Trophoblast cell (in vitro differentiated cells and primary cell): ENCODE results near the gene P2RX6.

Experiments used
- DNase-seq, 2 donors: peaks; one replicate each; pipeline ENCODE4 v3.0.0-alpha.2; 2016
- H2AFZ ChIP-seq: 2 replicates; pipeline ENCODE4 v1.6.1; 2013; ENCODE audit warnings: low read length, moderate library complexity, mild to moderate bottlenecking; ENCODE audit not compliant: insufficient read depth, poor library complexity
- H2AK5ac ChIP-seq: 2 replicates; pipeline ENCODE4 v1.6.1; 2013; ENCODE audit warnings: mild to moderate bottlenecking, low read length
- H2BK120ac ChIP-seq: 2 replicates; pipeline ENCODE4 v1.6.1; 2013; ENCODE audit warnings: low read length, mild to moderate bottlenecking, moderate library complexity; ENCODE audit not compliant: insufficient read depth, poor library complexity
- H2BK12ac ChIP-seq: 2 replicates; pipeline ENCODE4 v1.6.1; 2013; ENCODE audit warnings: mild to moderate bottlenecking, low read length, moderate library complexity
- H2BK5ac ChIP-seq: 2 replicates; pipeline ENCODE4 v1.6.1; 2013; ENCODE audit warnings: low read length, low read depth, moderate library complexity, mild to moderate bottlenecking; ENCODE audit not compliant: poor library complexity
- H3K14ac ChIP-seq: 2 replicates; pipeline ENCODE4 v1.6.1; 2013; ENCODE audit warnings: mild to moderate bottlenecking, low read length
- H3K18ac ChIP-seq: 2 replicates; pipeline ENCODE4 v1.6.1; 2013; ENCODE audit warnings: mild to moderate bottlenecking, low read length
- H3K23ac ChIP-seq: 2 replicates; pipeline ENCODE4 v1.6.1; 2013; ENCODE audit warnings: low read length
- H3K27ac ChIP-seq: 2 replicates; pipeline ENCODE4 v1.5.1; 2013; ENCODE audit warnings: low read depth, mild to moderate bottlenecking, inconsistent platforms, low read length, moderate library complexity
- H3K27me3 ChIP-seq: 2 replicates; pipeline ENCODE4 v1.6.1; 2013; ENCODE audit warnings: inconsistent platforms, mild to moderate bottlenecking, low read length, moderate library complexity; ENCODE audit not compliant: insufficient read depth
- H3K36me3 ChIP-seq, 2 experiments: 1 replicate in 1 of 2; 2 replicates in 1 of 2; pipeline ENCODE4 v1.6.1; 2013; ENCODE audit warnings: low read length in 2 of 2, mild to moderate bottlenecking in 2 of 2, moderate library complexity in 1 of 2; ENCODE audit not compliant: insufficient read depth in 2 of 2, control insufficient read depth in 1 of 2
- H3K4ac ChIP-seq: 2 replicates; pipeline ENCODE4 v1.6.1; 2013; ENCODE audit warnings: low read depth, mild to moderate bottlenecking, low read length, moderate library complexity
- H3K4me1 ChIP-seq, 2 experiments: 1 replicate in 1 of 2; 2 replicates in 1 of 2; pipeline ENCODE4 v1.6.1; 2013; ENCODE audit warnings: low read length in 2 of 2, mild to moderate bottlenecking in 2 of 2, moderate library complexity in 1 of 2; ENCODE audit not compliant: insufficient read depth in 2 of 2, control insufficient read depth in 1 of 2
- H3K4me2 ChIP-seq: 2 replicates; pipeline ENCODE4 v1.6.1; 2013; ENCODE audit warnings: inconsistent platforms, mild to moderate bottlenecking, low read length, moderate library complexity
- H3K4me3 ChIP-seq: 2 replicates; pipeline ENCODE4 v1.5.1; 2013; ENCODE audit warnings: mild to moderate bottlenecking, low read depth, low read length, inconsistent platforms
- H3K79me1 ChIP-seq: one replicate; pipeline ENCODE4 v1.6.1; 2013; ENCODE audit warnings: low read length
- H3K79me2 ChIP-seq: 2 replicates; pipeline ENCODE4 v1.6.1; 2013; ENCODE audit warnings: low read length, mild to moderate bottlenecking; ENCODE audit not compliant: control insufficient read depth, insufficient read depth, poor library complexity
- H3K9ac ChIP-seq: 2 replicates; pipeline ENCODE4 v1.6.1; 2013; ENCODE audit warnings: mild to moderate bottlenecking, low read length
- H3K9me3 ChIP-seq: 2 replicates; pipeline ENCODE4 v1.6.1; 2013; ENCODE audit warnings: low read depth, mild to moderate bottlenecking, control low read depth, inconsistent platforms, low read length; ENCODE audit not compliant: insufficient read depth
- H4K12ac ChIP-seq: 2 replicates; pipeline ENCODE4 v1.6.1; 2013; ENCODE audit warnings: low read depth, mild to moderate bottlenecking, low read length, moderate library complexity
- H4K8ac ChIP-seq: 2 replicates; pipeline ENCODE4 v1.6.1; 2013; ENCODE audit warnings: low read depth, mild to moderate bottlenecking, low read length, moderate library complexity
- H4K91ac ChIP-seq: one replicate; pipeline ENCODE4 v1.6.1; 2013; ENCODE audit warnings: low read depth, mild to moderate bottlenecking, low read length, moderate library complexity
- WGBS: extraction: QIAGEN DNeasy Blood & Tissue Kit; methylation state at CpG from one replicate; pipeline ENCODE4 v1.1.7; 2013; ENCODE audit warnings: missing lambda C conversion rate; ENCODE audit not compliant: insufficient read length, insufficient coverage; ENCODE audit errors: extremely low coverage; 5-methylcytosine and 5-hydroxymethylcytosine counted together

P2RX6 gene

DNA sequence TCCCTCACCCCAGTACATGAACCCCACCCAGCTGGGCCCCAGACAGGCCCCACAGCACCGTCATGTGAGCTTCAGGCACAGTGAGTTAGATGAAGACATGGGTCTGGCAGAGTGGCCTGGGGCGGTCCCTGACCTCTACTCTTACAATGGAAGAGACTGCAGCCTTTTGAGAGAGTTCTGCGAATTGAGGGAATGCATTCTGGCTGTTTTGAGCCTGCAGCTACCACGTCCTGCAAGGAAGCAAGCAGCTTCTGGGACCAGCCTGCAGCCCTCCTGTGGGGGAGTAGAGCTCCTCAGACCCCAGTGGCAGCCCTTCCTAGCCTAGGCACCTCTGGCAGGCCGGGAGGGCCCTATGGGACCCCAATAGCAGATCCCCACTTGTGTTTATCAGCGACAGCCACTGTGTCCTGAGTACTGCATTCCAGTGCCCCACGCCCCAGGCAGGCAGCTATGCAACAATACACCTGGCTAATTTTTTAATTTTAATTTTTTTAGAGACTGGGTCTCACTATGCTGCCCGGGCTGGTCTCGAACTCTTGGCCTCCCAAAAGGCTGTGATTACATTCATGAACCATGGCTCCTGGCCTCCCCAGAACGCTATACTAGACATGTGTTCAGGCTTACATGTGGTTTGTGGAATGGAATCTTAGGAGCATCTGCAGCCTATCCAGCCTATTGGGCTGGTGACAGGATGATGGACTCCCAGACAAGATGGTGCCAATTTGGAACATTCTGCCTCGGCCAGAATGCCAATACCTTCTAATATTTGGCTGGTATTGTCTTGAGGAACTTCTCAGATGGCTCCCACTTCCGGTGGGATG, 18.1 kb downstream of the P2RX6 start:
- H3K27ac ChIP-seq, result peak overlapping the region; percentile 84
- peak overlapping the region; percentile 85 for H2BK120ac ChIP-seq
- peak overlapping the region; percentile 52 for H3K4me3 ChIP-seq
- no peak overlapping the region for H3K23ac ChIP-seq
- H3K79me1 ChIP-seq, result peaks cover 21% of the 10 kb centered on the region
- peak overlapping the region; percentile 78 for H2BK12ac ChIP-seq
- no CpG with 5 or more reads among the region's 12 CpGs for WGBS
- no peak overlapping the region for H4K12ac ChIP-seq
- peak; percentile 74 to 77 for DNase-seq
- no peaks in the 10 kb centered on the region for H3K36me3 ChIP-seq
- H3K4me2 ChIP-seq, result peak overlapping the region; percentile 83
- no peaks in the 10 kb centered on the region for H3K9me3 ChIP-seq
- H2AFZ ChIP-seq, result peak overlapping the region; percentile 32
- peak overlapping the region; percentile 80 for H4K91ac ChIP-seq
- H3K9ac ChIP-seq, result no peak overlapping the region
- peak overlapping the region; percentile 53 for H3K4ac ChIP-seq
- H2AK5ac ChIP-seq, result peak overlapping the region; percentile 80
- no peaks in the 10 kb centered on the region for H3K27me3 ChIP-seq
- peak overlapping the region; percentile 80 for H2BK5ac ChIP-seq
- peaks cover 37 to 39% of the 10 kb centered on the region in 2 experiments for H3K4me1 ChIP-seq
- peak overlapping the region; percentile 52 for H4K8ac ChIP-seq
- peaks cover 2% of the 10 kb centered on the region for H3K79me2 ChIP-seq
- peak overlapping the region; percentile 82 for H3K14ac ChIP-seq
- H3K18ac ChIP-seq, result peak overlapping the region; percentile 62

DNA sequence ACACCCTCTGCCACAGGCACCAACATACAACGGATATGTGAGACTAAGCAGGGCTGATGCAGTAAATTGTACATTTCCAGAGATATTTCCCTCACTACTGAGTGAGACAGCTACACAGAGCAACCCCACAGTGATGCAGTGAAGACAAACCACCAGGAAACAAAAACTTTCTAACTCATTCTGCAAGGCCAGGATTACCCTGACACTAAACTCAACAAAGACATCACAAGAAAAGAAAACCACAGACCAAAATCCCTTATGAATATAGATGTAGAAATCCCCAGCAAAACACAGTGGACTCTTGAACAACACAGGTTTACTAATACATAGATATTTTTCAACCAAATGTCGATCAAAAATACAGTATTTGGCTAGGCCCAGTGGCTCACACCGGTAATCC, 18.9 kb downstream of the P2RX6 start:
- Histone ChIP-seq H3K14ac (peak overlapping the region; percentile 54), H3K23ac (no peak overlapping the region), H3K9me3 (no peaks in the 10 kb centered on the region), H3K4ac (peak overlapping the region; percentile 16), H2AFZ (no peak overlapping the region), H3K27me3 (no peaks in the 10 kb centered on the region), H3K9ac (no peak overlapping the region), H4K91ac (peak overlapping the region; percentile 74), H2BK12ac (peak overlapping the region; percentile 78), H3K18ac (peak overlapping the region; percentile 48), H4K12ac (no peak overlapping the region), H3K79me1 (peaks cover 24% of the 10 kb centered on the region), H2BK120ac (peak overlapping the region; percentile 70), H2BK5ac (peak overlapping the region; percentile 14), H3K27ac (no peak overlapping the region), H4K8ac (no peak overlapping the region), H3K4me2 (no peak overlapping the region), H3K36me3 (no peaks in the 10 kb centered on the region), H3K79me2 (peaks cover 2% of the 10 kb centered on the region), H2AK5ac (peak overlapping the region; percentile 80), H3K4me3 (no peak overlapping the region), H3K4me1 (peaks cover 41 to 42% of the 10 kb centered on the region in 2 experiments)
- WGBS, result no CpG with 5 or more reads among the region's 3 CpGs
- no peak for DNase-seq

DNA sequence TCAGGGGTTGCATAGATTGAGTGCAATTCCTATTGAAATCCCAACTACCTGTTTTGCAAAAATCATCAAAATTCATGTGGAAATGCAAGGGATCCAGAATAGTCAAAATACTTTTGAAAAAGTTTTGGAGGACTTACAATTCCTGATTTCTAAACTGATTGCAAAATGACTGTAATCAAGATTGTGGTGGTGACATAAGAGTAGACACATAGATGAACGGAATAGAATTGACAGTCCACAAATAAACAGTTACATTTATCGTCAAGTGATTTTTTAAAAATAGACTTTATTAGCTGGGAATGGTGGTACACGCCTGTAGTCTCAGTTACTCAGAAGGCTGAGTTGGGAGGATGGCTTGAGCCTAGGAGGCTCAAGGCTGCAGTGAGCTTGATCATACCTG, 20.0 kb downstream of the P2RX6 start:
- Histone ChIP-seq H3K4me2 (no peak overlapping the region), H2AK5ac (no peak overlapping the region), H4K91ac (no peak overlapping the region), H2BK120ac (no peak overlapping the region), H3K4ac (no peak overlapping the region), H3K79me1 (peaks cover 27% of the 10 kb centered on the region), H3K79me2 (peaks cover 2% of the 10 kb centered on the region), H3K18ac (no peak overlapping the region), H3K4me3 (no peak overlapping the region), H4K12ac (no peak overlapping the region), H3K23ac (no peak overlapping the region), H2BK5ac (no peak overlapping the region), H3K4me1 (peaks cover 31 to 33% of the 10 kb centered on the region in 2 experiments), H2BK12ac (no peak overlapping the region), H3K27me3 (no peaks in the 10 kb centered on the region), H3K14ac (no peak overlapping the region), H3K36me3 (no peaks in the 10 kb centered on the region), H3K9me3 (no peaks in the 10 kb centered on the region), H2AFZ (no peak overlapping the region), H3K27ac (no peak overlapping the region), H4K8ac (no peak overlapping the region), H3K9ac (no peak overlapping the region)
- DNase-seq, result peak in 1 of 2 donors; percentile 46
- WGBS, result no CpG with 5 or more reads among the region's 3 CpGs

DNA sequence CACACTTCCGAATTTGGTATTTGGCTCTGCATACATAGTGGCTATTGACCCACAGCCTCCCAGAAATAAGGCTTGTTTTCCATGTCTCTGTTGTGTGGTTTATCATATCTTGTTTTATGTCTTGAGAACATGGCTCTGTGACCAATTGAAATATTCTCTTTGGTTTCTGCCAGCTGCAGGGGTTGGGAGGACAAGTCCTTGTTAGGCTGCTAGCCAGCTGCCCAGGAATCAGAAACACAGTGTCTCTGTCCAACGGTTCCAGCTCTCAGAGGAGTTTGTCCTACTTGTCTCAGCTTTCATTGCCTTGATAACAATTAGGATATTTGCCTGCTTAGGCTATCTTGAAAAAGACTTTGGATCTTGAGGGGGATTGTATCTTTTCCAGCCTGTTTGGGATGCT, 23.4 kb downstream of the P2RX6 start:
- Histone ChIP-seq H3K23ac (no peak overlapping the region), H2BK5ac (peak overlapping the region; percentile 66), H3K9me3 (no peaks in the 10 kb centered on the region), H4K12ac (no peak overlapping the region), H3K9ac (no peak overlapping the region), H2BK120ac (peak overlapping the region; percentile 79), H3K18ac (peak overlapping the region; percentile 74), H3K79me2 (no peaks in the 10 kb centered on the region), H3K4me3 (no peak overlapping the region), H3K4me1 (peaks cover 8 to 10% of the 10 kb centered on the region in 2 experiments), H2BK12ac (peak overlapping the region; percentile 97), H3K14ac (peak overlapping the region; percentile 54), H3K4ac (no peak overlapping the region), H2AFZ (no peak overlapping the region), H4K91ac (peak overlapping the region; percentile 35), H3K4me2 (no peak overlapping the region), H4K8ac (no peak overlapping the region), H3K27me3 (no peaks in the 10 kb centered on the region), H3K36me3 (no peaks in the 10 kb centered on the region), H3K27ac (peak overlapping the region; percentile 71), H3K79me1 (peaks cover 13% of the 10 kb centered on the region), H2AK5ac (no peak overlapping the region)
- no peak for DNase-seq
- WGBS, result no CpG with 5 or more reads among the region's 2 CpGs
